ENCODE measurements around the gene SEMA3F.

The SEMA3F gene

GRCh38 chr3:50236484-50237132, 81.5 kb downstream of the SEMA3F start:
- no peak for DNase-seq

- peak in 1 of 2 experiments; percentile 48 for DNase-seq
Observed at GRCh38 chr3:50237133-50237651, 82.1 kb downstream of the SEMA3F start.

- peak; percentile 82 to 88 for DNase-seq
Observed at GRCh38 chr3:50237754-50238548, 82.8 kb downstream of the SEMA3F start.

- no peak for DNase-seq
Observed at GRCh38 chr3:50238549-50239026, 83.5 kb downstream of the SEMA3F start.
